Kidney (tissue), 14 donors: ENCODE results near the gene ATE1. TPM values are rescaled to one million over a fixed set of nuclear protein-coding genes. Genes with fewer than 3 reads are reported as not detected.
"Not testable (repeated sequence)": the region's sequence is repeated elsewhere in the genome, so short reads cannot be mapped to it uniquely, and the experiment has no call there.

Experiments
- DNase-seq, 5 donors: peaks; one replicate each; pipeline ENCODE4 v3.0.0-alpha.2; 2013 to 2020
- FAIRE-seq: peaks from 2 replicates; lab custom pipeline; 2012; peaks lifted over from hg19 to GRCh38; lab: Jason Lieb, UNC
- H3K27ac ChIP-seq, 2 donors: one replicate each; pipeline ENCODE4 v1.7.0; 2013; ENCODE audit warnings: low read depth in 2 of 2, low read length in 2 of 2, inconsistent platforms in 1 of 2
- H3K27me3 ChIP-seq: one replicate; pipeline ENCODE4 v1.7.1; 2013; ENCODE audit warnings: low read length, inconsistent platforms; ENCODE audit not compliant: control insufficient read depth, insufficient read depth
- H3K36me3 ChIP-seq, 3 donors: one replicate each; pipeline versions ENCODE4 v1.7.0 to v1.7.1; 2013; ENCODE audit warnings: low read length in 3 of 3, control low read depth in 1 of 3, inconsistent platforms in 1 of 3; ENCODE audit not compliant: insufficient read depth in 3 of 3, control insufficient read depth in 2 of 3
- H3K4me1 ChIP-seq, 3 donors: one replicate each; pipeline versions ENCODE4 v1.7.0 to v1.7.1; 2013; ENCODE audit warnings: low read length in 3 of 3, inconsistent platforms in 1 of 3, low read depth in 1 of 3; ENCODE audit not compliant: control insufficient read depth in 2 of 3, insufficient read depth in 2 of 3
- H3K4me3 ChIP-seq, 3 donors: one replicate each; pipeline versions ENCODE4 v1.7.0 to v1.8.1; 2013; ENCODE audit warnings: low read length in 3 of 3, control low read depth in 1 of 3, inconsistent platforms in 1 of 3
- H3K9ac ChIP-seq, 3 donors: one replicate each; pipeline versions ENCODE4 v1.7.0 to v1.7.1; 2013; ENCODE audit warnings: low read length in 3 of 3, control low read depth in 1 of 3, inconsistent platforms in 1 of 3
- H3K9me3 ChIP-seq, 3 donors: one replicate each; pipeline versions ENCODE4 v1.7.0 to v1.7.1; 2013; ENCODE audit warnings: low read length in 3 of 3, control low read depth in 1 of 3, inconsistent platforms in 1 of 3; ENCODE audit not compliant: control insufficient read depth in 2 of 3, insufficient read depth in 1 of 3
- intact Hi-C: fragments of 100-400 bp; cut with DNase I; formaldehyde crosslinking; loops from one replicate; pipeline ENCODE4 v1.11.1; 2022
- polyA plus RNA-seq: library from polyadenylated mRNA; stranded (reverse); fragments of 350-450 nt; fragmentation: Illumina TruSeq; extraction: RNeasy Lipid Tissue Mini Kit (QIAGEN cat#74804); gene quantifications from one replicate; pipeline ENCODE4 v1.2.3, GENCODE V29; 2014; ENCODE audit warnings: low read depth, low replicate concordance; ENCODE audit not compliant: insufficient read depth
- total RNA-seq: library from RNA; stranded (reverse); fragmentation: NEBNext Ultra II Directional; extraction: Animal tissue kit (Norgen Biotek cat#: 25700); gene quantifications from one replicate; pipeline ENCODE4 v1.2.1, GENCODE V29; 2021
- TF ChIP-seq, protein P1 (sequence below): IDR thresholded peaks from 3 replicates; pipeline ENCODE4 v1.5.1; 2012; ENCODE audit warnings: mild to moderate bottlenecking, moderate library complexity, borderline replicate concordance; ENCODE audit not compliant: insufficient read depth; ENCODE audit errors: extremely low read depth
- donor health status: control.
- donor health status: control.
- donor health status: control.
- donor health status: control.
- donor health status: control.
- donor health status: DM: yes; HTN: yes; CAD: no.
- donor health status: Normal renal cell carcinoma (clear cell type).

The ATE1 gene
- total and polyA plus RNA-seq, 2 donors from 2014 or later: 9.8 to 31.0 TPM

GRCh38 chr10:121831777-121832176 is 96.1 kb downstream of the ATE1 start:
- FAIRE-seq (no peak), DNase-seq (no peak)
- Histone ChIP-seq H3K9me3 (no peaks in the 10 kb centered on the region), H3K4me1 (no peaks in the 10 kb centered on the region), H3K36me3 (peaks cover 0 to 15% (median 6%) of the 10 kb centered on the region in 3 donors), H3K4me3 (no peak overlapping the region), H3K27ac (no peak overlapping the region), H3K27me3 (no peaks in the 10 kb centered on the region), H3K9ac (no peak overlapping the region)
- intact Hi-C loops: no loop called here
- TF ChIP-seq, protein P1, sequence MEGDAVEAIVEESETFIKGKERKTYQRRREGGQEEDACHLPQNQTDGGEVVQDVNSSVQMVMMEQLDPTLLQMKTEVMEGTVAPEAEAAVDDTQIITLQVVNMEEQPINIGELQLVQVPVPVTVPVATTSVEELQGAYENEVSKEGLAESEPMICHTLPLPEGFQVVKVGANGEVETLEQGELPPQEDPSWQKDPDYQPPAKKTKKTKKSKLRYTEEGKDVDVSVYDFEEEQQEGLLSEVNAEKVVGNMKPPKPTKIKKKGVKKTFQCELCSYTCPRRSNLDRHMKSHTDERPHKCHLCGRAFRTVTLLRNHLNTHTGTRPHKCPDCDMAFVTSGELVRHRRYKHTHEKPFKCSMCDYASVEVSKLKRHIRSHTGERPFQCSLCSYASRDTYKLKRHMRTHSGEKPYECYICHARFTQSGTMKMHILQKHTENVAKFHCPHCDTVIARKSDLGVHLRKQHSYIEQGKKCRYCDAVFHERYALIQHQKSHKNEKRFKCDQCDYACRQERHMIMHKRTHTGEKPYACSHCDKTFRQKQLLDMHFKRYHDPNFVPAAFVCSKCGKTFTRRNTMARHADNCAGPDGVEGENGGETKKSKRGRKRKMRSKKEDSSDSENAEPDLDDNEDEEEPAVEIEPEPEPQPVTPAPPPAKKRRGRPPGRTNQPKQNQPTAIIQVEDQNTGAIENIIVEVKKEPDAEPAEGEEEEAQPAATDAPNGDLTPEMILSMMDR: no peak

- FAIRE-seq: no peak
- Histone ChIP-seq H3K36me3 (peaks cover 0 to 15% (median 6%) of the 10 kb centered on the region in 3 donors), H3K9me3 (no peaks in the 10 kb centered on the region), H3K27ac (no peak overlapping the region), H3K9ac (no peak overlapping the region), H3K4me3 (no peak overlapping the region), H3K27me3 (no peaks in the 10 kb centered on the region), H3K4me1 (no peaks in the 10 kb centered on the region)
- TF ChIP-seq, protein P1: no peak
- intact Hi-C loops: no loop called here
- DNase-seq: no peak
These were observed 96.6 kb downstream of the ATE1 start for GRCh38 chr10:121831237-121831636.

DNA sequence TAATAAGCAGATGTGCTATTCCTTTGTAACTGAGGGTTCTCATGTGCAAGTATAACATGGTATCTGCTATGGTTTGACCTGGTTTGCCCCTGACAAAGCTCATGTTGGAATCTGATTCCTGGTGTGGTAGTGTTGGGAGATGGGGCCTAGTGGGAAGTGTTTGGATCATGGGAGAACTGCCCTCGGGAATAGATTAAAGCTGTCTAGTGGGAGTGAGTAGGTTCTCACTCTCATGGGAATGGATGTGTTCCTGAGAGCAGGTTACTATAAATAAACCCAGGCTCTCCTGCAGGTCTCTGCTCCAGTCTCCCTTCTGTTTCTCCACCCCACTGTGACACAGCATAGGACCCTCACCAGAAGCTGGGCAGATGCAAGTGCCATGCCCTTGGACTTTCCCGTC is 97.7 kb downstream of the ATE1 start:
- H3K36me3 ChIP-seq: peaks cover 0 to 7% (median 6%) of the 10 kb centered on the region in 3 donors
- no peaks in the 10 kb centered on the region for H3K4me1 ChIP-seq
- no peak for FAIRE-seq
- no peaks in the 10 kb centered on the region for H3K27me3 ChIP-seq
- no peak for DNase-seq
- no peaks in the 10 kb centered on the region for H3K9me3 ChIP-seq
- no peak overlapping the region for H3K27ac ChIP-seq
- no peak overlapping the region for H3K9ac ChIP-seq
- TF ChIP-seq, protein P1: no peak
- no peak overlapping the region for H3K4me3 ChIP-seq
- intact Hi-C loops: no loop called here

- FAIRE-seq: no peak
These were observed 99.8 kb downstream of the ATE1 start for GRCh38 chr10:121828045-121828444.

GRCh38 chr10:121826773-121827172 is 101.1 kb downstream of the ATE1 start:
- H3K4me1 ChIP-seq, intact Hi-C loops, H3K4me3 ChIP-seq, H3K27me3 ChIP-seq, H3K9ac ChIP-seq, H3K27ac ChIP-seq, DNase-seq, FAIRE-seq, H3K36me3 ChIP-seq, H3K9me3 ChIP-seq: not testable (repeated sequence)

More at GRCh38 chr10:121828045-121828444, 99.8 kb downstream of the ATE1 start:
- H3K9ac ChIP-seq: no peak overlapping the region
- DNase-seq: no peak
- H3K36me3 ChIP-seq: peaks cover 0 to 6% (median 0%) of the 10 kb centered on the region in 3 donors
- no peaks in the 10 kb centered on the region for H3K27me3 ChIP-seq
- H3K4me1 ChIP-seq: no peaks in the 10 kb centered on the region
- TF ChIP-seq, protein P1: no peak
- intact Hi-C loops: no loop called here
- H3K4me3 ChIP-seq: no peak overlapping the region
- H3K27ac ChIP-seq: no peak overlapping the region
- H3K9me3 ChIP-seq: no peaks in the 10 kb centered on the region
